Fibroblast of lung (primary cell): ENCODE data around the gene KIAA1217. TPM values are rescaled to one million over a fixed set of nuclear protein-coding genes. Genes with fewer than 3 reads are reported as not detected.

Experiments
- DNase-seq, 2 donors: peaks; one replicate each; pipeline versions ENCODE4 v3.0.0 to v3.0.0-alpha.2; 2010; ENCODE audit warnings: low read depth in 2 of 2
- H2AFZ ChIP-seq: 2 replicates; pipeline ENCODE4 v1.5.1; 2012; ENCODE audit warnings: low read length, control low read depth, inconsistent platforms
- H3K27ac ChIP-seq: 2 replicates; pipeline ENCODE4 v1.5.1; 2011; ENCODE audit warnings: low read length, control low read depth; ENCODE audit not compliant: insufficient read depth
- H3K27me3 ChIP-seq: 2 replicates; pipeline ENCODE4 v1.5.1; 2011; ENCODE audit warnings: mild to moderate bottlenecking, low read length; ENCODE audit not compliant: control insufficient read depth, insufficient read depth
- H3K36me3 ChIP-seq: 2 replicates; pipeline ENCODE4 v1.5.1; 2011; ENCODE audit warnings: low read length; ENCODE audit not compliant: control insufficient read depth, insufficient read depth
- H3K4me1 ChIP-seq: 2 replicates; pipeline ENCODE4 v1.5.1; 2011; ENCODE audit warnings: low read length; ENCODE audit not compliant: control insufficient read depth, insufficient read depth; ENCODE audit errors: extremely low read depth
- H3K4me2 ChIP-seq: 2 replicates; pipeline ENCODE4 v1.5.1; 2011; ENCODE audit warnings: low read length, control low read depth; ENCODE audit not compliant: insufficient read depth; ENCODE audit errors: extremely low read depth
- H3K4me3 ChIP-seq, 4 experiments: fragments of 200-600 bp in 1 of 4; sonication (generic) in 1 of 4; replicated peaks in 1 of 4; 2 replicates each; pipeline ENCODE4 v1.5.1; 2011 to 2016; ENCODE audit warnings: low read length in 4 of 4, low read depth in 3 of 4, mild to moderate bottlenecking in 3 of 4, control low read depth in 2 of 4, inconsistent platforms in 1 of 4, mixed read lengths in 1 of 4; ENCODE audit not compliant: insufficient read depth in 1 of 4; ENCODE audit errors: control extremely low read depth in 1 of 4
- H3K79me2 ChIP-seq: 2 replicates; pipeline ENCODE4 v1.5.1; 2012; ENCODE audit warnings: mild to moderate bottlenecking, low read length, inconsistent platforms; ENCODE audit not compliant: control insufficient read depth, insufficient read depth
- H3K9ac ChIP-seq: 2 replicates; pipeline ENCODE4 v1.5.1; 2011; ENCODE audit warnings: mild to moderate bottlenecking, low read length, control low read depth; ENCODE audit not compliant: insufficient read depth
- H3K9me3 ChIP-seq: 2 replicates; pipeline ENCODE4 v1.5.1; 2012; ENCODE audit warnings: low read depth, low read length; ENCODE audit not compliant: control insufficient read depth, insufficient read depth
- H4K20me1 ChIP-seq: 2 replicates; pipeline ENCODE4 v1.5.1; 2011; ENCODE audit warnings: low read length; ENCODE audit not compliant: control insufficient read depth, insufficient read depth; ENCODE audit errors: extremely low read depth
- EZH2 ChIP-seq: IDR thresholded peaks from 2 replicates; pipeline ENCODE4 v1.5.1; 2012; ENCODE audit warnings: low read length, control low read depth, mild to moderate bottlenecking; ENCODE audit errors: missing control alignments
- polyA minus RNA-seq: library from RNA; depleted of rRNA, polyadenylated mRNA; stranded (reverse); fragments of >200 nt; gene quantifications from 2 replicates; pipeline ENCODE4 v1.2.3, GENCODE V29; 2011; ENCODE audit warnings: low replicate concordance
- polyA plus RNA-seq, 2 donors: library from polyadenylated mRNA; depleted of rRNA in 1 of 2; stranded (reverse) in 1 of 2; unstranded in 1 of 2; fragments of >200 nt; gene quantifications; 2 replicates each; pipeline ENCODE4 v1.2.1, GENCODE V29; 2011 to 2012; ENCODE audit warnings: missing spikeins in 1 of 2
- total RNA-seq: library from RNA; depleted of rRNA; stranded (reverse); fragments of >200 nt; gene quantifications from 2 replicates; pipeline ENCODE4 v1.2.1, GENCODE V29; 2014
- TF ChIP-seq, protein P1 (sequence below), 2 donors: IDR thresholded peaks in 1 of 2; conservative IDR thresholded peaks in 1 of 2; 1 replicate in 1 of 2; 2 replicates in 1 of 2; pipeline ENCODE4 v1.5.1; 2011 to 2012; ENCODE audit warnings: low read length in 2 of 2, control low read depth in 1 of 2, inconsistent platforms in 1 of 2, low read depth in 1 of 2, mild to moderate bottlenecking in 1 of 2

The KIAA1217 gene, protein sequence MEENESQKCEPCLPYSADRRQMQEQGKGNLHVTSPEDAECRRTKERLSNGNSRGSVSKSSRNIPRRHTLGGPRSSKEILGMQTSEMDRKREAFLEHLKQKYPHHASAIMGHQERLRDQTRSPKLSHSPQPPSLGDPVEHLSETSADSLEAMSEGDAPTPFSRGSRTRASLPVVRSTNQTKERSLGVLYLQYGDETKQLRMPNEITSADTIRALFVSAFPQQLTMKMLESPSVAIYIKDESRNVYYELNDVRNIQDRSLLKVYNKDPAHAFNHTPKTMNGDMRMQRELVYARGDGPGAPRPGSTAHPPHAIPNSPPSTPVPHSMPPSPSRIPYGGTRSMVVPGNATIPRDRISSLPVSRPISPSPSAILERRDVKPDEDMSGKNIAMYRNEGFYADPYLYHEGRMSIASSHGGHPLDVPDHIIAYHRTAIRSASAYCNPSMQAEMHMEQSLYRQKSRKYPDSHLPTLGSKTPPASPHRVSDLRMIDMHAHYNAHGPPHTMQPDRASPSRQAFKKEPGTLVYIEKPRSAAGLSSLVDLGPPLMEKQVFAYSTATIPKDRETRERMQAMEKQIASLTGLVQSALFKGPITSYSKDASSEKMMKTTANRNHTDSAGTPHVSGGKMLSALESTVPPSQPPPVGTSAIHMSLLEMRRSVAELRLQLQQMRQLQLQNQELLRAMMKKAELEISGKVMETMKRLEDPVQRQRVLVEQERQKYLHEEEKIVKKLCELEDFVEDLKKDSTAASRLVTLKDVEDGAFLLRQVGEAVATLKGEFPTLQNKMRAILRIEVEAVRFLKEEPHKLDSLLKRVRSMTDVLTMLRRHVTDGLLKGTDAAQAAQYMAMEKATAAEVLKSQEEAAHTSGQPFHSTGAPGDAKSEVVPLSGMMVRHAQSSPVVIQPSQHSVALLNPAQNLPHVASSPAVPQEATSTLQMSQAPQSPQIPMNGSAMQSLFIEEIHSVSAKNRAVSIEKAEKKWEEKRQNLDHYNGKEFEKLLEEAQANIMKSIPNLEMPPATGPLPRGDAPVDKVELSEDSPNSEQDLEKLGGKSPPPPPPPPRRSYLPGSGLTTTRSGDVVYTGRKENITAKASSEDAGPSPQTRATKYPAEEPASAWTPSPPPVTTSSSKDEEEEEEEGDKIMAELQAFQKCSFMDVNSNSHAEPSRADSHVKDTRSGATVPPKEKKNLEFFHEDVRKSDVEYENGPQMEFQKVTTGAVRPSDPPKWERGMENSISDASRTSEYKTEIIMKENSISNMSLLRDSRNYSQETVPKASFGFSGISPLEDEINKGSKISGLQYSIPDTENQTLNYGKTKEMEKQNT (N-terminal part only)
- total RNA-seq: 0.26 and 1.5 TPM in 2 replicates
- polyA plus RNA-seq: 0.92 and 2.5 TPM in 2 replicates
- polyA plus RNA-seq (2012): 1.7 and 3.4 TPM in 2 replicates
- polyA minus RNA-seq: 2.5 and 3.5 TPM in 2 replicates

DNA sequence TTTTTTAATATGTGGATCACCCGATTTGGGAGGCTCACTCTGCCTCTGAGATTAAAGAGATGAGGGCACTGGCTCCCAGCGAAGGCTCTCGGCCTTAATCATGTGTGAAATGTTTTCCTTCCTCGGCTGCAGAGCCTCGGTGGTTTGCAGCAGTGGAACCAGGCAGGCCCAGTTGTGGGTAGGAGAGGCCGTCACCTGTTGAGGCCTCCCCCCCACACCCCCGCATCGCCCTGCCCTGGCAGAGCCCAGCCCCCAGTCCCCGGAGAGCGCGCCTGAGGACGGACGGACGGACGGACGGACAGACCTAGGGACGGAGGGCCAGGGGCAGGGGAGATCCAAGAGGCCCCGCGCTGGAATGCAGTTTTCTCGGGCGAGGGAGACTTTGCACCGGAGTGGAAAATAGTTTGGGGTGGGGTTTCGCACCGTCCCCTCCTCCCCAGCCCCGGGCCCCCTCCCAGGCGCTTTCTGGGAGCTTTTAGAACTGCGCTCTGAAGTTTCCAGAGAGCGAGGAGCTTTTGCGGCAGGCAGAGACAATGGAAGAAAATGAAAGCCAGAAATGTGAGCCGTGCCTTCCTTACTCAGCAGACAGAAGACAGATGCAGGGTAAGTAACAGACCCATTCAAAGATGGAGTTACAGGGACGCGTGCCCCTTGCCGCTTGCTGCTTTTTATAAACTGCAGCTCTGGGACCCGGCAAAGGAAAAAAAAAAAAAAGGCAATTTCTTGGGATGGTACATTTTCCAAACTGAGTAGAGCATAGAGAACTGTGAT lies at the start of gene KIAA1217:
TSS of gene KIAA1217 (plus strand) at position 478 of the 771 bp plus-strand sequence. CDS start at position 534, 56 bp downstream.
- H3K27me3 ChIP-seq: no peaks in the 10 kb centered on the region
- no peaks in the 10 kb centered on the region for H3K9me3 ChIP-seq
- TF ChIP-seq, protein P1, sequence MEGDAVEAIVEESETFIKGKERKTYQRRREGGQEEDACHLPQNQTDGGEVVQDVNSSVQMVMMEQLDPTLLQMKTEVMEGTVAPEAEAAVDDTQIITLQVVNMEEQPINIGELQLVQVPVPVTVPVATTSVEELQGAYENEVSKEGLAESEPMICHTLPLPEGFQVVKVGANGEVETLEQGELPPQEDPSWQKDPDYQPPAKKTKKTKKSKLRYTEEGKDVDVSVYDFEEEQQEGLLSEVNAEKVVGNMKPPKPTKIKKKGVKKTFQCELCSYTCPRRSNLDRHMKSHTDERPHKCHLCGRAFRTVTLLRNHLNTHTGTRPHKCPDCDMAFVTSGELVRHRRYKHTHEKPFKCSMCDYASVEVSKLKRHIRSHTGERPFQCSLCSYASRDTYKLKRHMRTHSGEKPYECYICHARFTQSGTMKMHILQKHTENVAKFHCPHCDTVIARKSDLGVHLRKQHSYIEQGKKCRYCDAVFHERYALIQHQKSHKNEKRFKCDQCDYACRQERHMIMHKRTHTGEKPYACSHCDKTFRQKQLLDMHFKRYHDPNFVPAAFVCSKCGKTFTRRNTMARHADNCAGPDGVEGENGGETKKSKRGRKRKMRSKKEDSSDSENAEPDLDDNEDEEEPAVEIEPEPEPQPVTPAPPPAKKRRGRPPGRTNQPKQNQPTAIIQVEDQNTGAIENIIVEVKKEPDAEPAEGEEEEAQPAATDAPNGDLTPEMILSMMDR (conservative IDR thresholded peaks at IDR 0.05 in 1 of 2, IDR thresholded peaks at IDR 0.05 in 1 of 2; ENCODE audit: low read depth in 1 of 2, low read length in 2 of 2): no peak
- TF ChIP-seq EZH2: no peak
- no peaks in the 10 kb centered on the region for H3K79me2 ChIP-seq
- H3K4me3 ChIP-seq: peak within 1 kb of the TSS; percentile 38 to 70 (median 49)
- no peak within 1 kb of the TSS for H3K9ac ChIP-seq
- no peaks in the 10 kb centered on the region for H4K20me1 ChIP-seq
- H3K36me3 ChIP-seq: no peaks in the 10 kb centered on the region
- no peak within 1 kb of the TSS for H3K27ac ChIP-seq
- peak; percentile 35 to 63 for DNase-seq
- peak within 1 kb of the TSS; percentile 67 for H3K4me2 ChIP-seq
- no peaks in the 10 kb centered on the region for H3K4me1 ChIP-seq
- peak within 1 kb of the TSS; percentile 23 for H2AFZ ChIP-seq

DNA sequence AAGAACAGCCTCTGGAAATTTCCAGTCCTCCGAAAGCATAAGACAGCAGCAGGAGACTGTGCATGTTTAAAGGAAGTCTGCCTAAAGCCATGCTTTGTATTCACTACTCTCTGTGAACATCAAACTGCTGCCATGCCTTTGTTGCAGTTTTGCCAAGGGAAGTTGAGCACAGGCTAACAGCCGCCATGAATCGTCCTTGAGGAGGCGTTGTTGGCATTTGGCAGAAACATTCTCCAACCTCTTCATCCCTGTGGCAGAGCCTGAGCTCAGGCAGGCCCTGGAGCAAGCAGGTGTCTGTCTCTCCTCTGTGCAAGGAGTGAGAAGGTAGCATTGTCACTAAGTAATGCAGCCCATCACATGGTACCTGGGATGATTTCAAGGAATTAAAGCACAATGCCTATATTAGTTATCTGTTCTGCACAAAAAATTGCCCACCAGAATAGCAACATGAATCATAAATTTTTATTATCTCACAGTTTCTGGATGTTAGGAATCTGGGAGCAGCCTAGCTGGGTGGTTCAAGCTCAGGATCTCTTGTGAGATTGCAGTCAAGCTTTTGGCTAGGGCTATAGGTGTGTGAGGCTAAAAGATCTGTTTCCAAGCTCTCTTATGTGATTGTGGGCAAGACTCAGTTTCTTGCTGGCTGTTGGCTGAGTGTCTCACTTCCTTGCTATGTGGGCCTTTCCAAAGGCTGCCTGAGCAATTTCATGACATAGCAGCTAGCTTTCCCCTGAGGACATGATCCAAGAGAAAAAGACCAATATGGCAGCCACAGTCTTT lies 46.5 kb upstream of the KIAA1217 start:
- Histone ChIP-seq H3K79me2 (no peaks in the 10 kb centered on the region), H3K9ac (no peak overlapping the region), H2AFZ (no peak overlapping the region), H3K27me3 (no peaks in the 10 kb centered on the region), H3K36me3 (no peaks in the 10 kb centered on the region), H3K9me3 (no peaks in the 10 kb centered on the region), H3K4me1 (no peaks in the 10 kb centered on the region), H3K27ac (no peak overlapping the region), H4K20me1 (no peaks in the 10 kb centered on the region), H3K4me2 (no peak overlapping the region), H3K4me3 (no peak overlapping the region)
- TF ChIP-seq, protein P1 (conservative IDR thresholded peaks at IDR 0.05 in 1 of 2, IDR thresholded peaks at IDR 0.05 in 1 of 2; ENCODE audit: low read depth in 1 of 2, low read length in 2 of 2): no peak
- TF ChIP-seq EZH2: no peak
- DNase-seq: peak in 1 of 2 donors; percentile 6
